Gastroesophageal sphincter (tissue), 3 donors: ENCODE measurements around the gene MANEAL.

Experiments used
- CTCF ChIP-seq, 4 experiments: fragments of 200-600 bp in 2 of 4; fragments of 450-650 bp in 2 of 4; sonication (generic) in 1 of 4; IDR thresholded peaks; one replicate each; pipeline ENCODE4 v1.5.1; 2017 to 2019; ENCODE audit warnings: antibody characterized with exemption in 4 of 4, mild to moderate bottlenecking in 2 of 4, moderate library complexity in 2 of 4
- EP300 ChIP-seq: sonication (generic); formaldehyde crosslinking; IDR thresholded peaks from one replicate; pipeline ENCODE4 v1.6.1; 2017; ENCODE audit warnings: antibody characterized with exemption, mild to moderate bottlenecking
- POLR2A ChIP-seq, 2 donors: fragments of 450-650 bp; IDR thresholded peaks; one replicate each; pipeline ENCODE4 v1.6.1; 2017; ENCODE audit warnings: antibody characterized with exemption in 2 of 2, mild to moderate bottlenecking in 2 of 2, moderate library complexity in 1 of 2
- POLR2AphosphoS5 ChIP-seq: sonication (generic); formaldehyde crosslinking; IDR thresholded peaks from one replicate; pipeline ENCODE4 v1.6.1; 2017; ENCODE audit warnings: antibody characterized with exemption

- TF ChIP-seq POLR2A (IDR thresholded peaks at IDR 0.05) (no peak), CTCF (IDR thresholded peaks at IDR 0.05) (no peak), EP300 (no peak), POLR2AphosphoS5 (no peak)
Observed at GRCh38 chr1:37831809-37832208, 38.2 kb downstream of the MANEAL start.
